ENCODE measurements around the gene COL3A1.

Gene COL3A1

GRCh38 chr2:188973641-188974040 lies 532 bp upstream of the COL3A1 start:
- 0 out of 2 replicates have a peak, but pooled peaks cover 3% of the 10 kb centered on the region for H3K27me3 ChIP-seq (ENCODE audit: low read length)
- no peak overlapping the region for H3K4me2 ChIP-seq (ENCODE audit: low read depth, low read length, poor library complexity, severe bottlenecking)
- no peaks in the 10 kb centered on the region for H3K9me3 ChIP-seq (ENCODE audit: insufficient read depth, low read length)
- no peak overlapping the region for H2AFZ ChIP-seq (ENCODE audit: low read depth, low read length, severe bottlenecking)
- no peaks in the 10 kb centered on the region for H3K9me2 ChIP-seq (replicated peaks; ENCODE audit: insufficient read depth, low read length)
- no peaks in the 10 kb centered on the region for H3K36me3 ChIP-seq (ENCODE audit: low read length)
- H4K20me1 ChIP-seq (ENCODE audit: low read depth, low read length): no peaks in the 10 kb centered on the region
- H3K9ac ChIP-seq (ENCODE audit: low read length): no peak overlapping the region
- H3K79me2 ChIP-seq (ENCODE audit: insufficient read depth, low read length): no peaks in the 10 kb centered on the region
- no peak overlapping the region for H3K4me3 ChIP-seq (ENCODE audit: insufficient read depth, low read length, poor library complexity, severe bottlenecking)
- no peaks in the 10 kb centered on the region for H3F3A ChIP-seq (ENCODE audit: insufficient read depth)
- TF ChIP-seq EZH2phosphoT487 (conservative IDR thresholded peaks at IDR 0.05; ENCODE audit: low read length): no peak
- TF ChIP-seq, protein P1, sequence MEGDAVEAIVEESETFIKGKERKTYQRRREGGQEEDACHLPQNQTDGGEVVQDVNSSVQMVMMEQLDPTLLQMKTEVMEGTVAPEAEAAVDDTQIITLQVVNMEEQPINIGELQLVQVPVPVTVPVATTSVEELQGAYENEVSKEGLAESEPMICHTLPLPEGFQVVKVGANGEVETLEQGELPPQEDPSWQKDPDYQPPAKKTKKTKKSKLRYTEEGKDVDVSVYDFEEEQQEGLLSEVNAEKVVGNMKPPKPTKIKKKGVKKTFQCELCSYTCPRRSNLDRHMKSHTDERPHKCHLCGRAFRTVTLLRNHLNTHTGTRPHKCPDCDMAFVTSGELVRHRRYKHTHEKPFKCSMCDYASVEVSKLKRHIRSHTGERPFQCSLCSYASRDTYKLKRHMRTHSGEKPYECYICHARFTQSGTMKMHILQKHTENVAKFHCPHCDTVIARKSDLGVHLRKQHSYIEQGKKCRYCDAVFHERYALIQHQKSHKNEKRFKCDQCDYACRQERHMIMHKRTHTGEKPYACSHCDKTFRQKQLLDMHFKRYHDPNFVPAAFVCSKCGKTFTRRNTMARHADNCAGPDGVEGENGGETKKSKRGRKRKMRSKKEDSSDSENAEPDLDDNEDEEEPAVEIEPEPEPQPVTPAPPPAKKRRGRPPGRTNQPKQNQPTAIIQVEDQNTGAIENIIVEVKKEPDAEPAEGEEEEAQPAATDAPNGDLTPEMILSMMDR (IDR thresholded peaks at IDR 0.05; ENCODE audit: insufficient read depth, low read length, poor library complexity, severe bottlenecking): no peak
- no peak overlapping the region for H3K27ac ChIP-seq (ENCODE audit: low read depth, low read length)

GRCh38 chr2:188975497-188976102 lies 1.4 kb downstream of the COL3A1 start:
- no peaks in the 10 kb centered on the region for H3K79me2 ChIP-seq (ENCODE audit: insufficient read depth, low read length)
- no peak overlapping the region for H2AFZ ChIP-seq (ENCODE audit: low read depth, low read length, severe bottlenecking)
- no peak overlapping the region for H3K4me3 ChIP-seq (ENCODE audit: insufficient read depth, low read length, poor library complexity, severe bottlenecking)

DNA sequence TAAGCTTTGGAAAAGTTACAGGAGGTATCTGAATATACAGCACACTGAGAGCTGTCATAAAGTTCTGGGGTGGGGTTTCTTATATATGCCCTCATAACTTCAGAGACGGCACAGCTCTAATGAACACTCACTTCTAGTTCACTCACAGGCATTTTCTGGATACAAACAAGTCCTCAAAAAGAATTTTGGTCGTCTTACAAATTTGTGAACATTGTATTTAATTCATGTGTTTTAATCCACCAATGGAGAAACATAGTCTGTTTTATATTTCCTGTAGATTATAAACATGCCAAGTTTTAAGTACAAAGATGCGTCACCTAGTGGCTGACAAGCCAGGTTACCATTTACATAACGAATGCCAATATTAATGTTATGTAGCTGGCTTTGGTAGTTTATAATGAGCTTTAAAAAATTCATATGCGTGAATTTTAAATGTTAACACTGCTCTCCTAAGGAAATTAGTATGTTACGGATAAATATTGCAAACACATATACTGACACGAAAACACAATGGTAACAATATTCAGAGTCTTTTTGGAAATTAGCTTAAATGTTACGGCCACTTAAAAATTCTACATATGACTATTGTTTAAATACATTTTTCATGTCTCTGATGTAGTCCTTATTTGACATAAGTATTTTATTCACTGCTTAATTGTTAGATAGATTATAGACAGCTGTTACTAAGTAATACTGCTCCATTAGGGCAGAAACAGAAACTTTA lies 2.5 kb downstream of the COL3A1 start:
- Histone ChIP-seq H3K27me3 (ENCODE audit: low read length) (no peaks in the 10 kb centered on the region), H3K79me2 (ENCODE audit: insufficient read depth, low read length) (no peaks in the 10 kb centered on the region), H3K9ac (ENCODE audit: low read length) (no peak overlapping the region), H3K9me3 (ENCODE audit: insufficient read depth, low read length) (no peaks in the 10 kb centered on the region), H3F3A (ENCODE audit: insufficient read depth) (no peaks in the 10 kb centered on the region), H3K4me2 (ENCODE audit: low read depth, low read length, poor library complexity, severe bottlenecking) (no peak overlapping the region), H3K27ac (ENCODE audit: low read depth, low read length) (no peak overlapping the region), H3K4me3 (ENCODE audit: insufficient read depth, low read length, poor library complexity, severe bottlenecking) (no peak overlapping the region), H3K36me3 (ENCODE audit: low read length) (no peaks in the 10 kb centered on the region), H4K20me1 (ENCODE audit: low read depth, low read length) (no peaks in the 10 kb centered on the region; the same call in 1 of the 2 replicates), H2AFZ (ENCODE audit: low read depth, low read length, severe bottlenecking) (no peak overlapping the region), H3K9me2 (replicated peaks; ENCODE audit: insufficient read depth, low read length) (no peaks in the 10 kb centered on the region)
- TF ChIP-seq, protein P1 (IDR thresholded peaks at IDR 0.05; ENCODE audit: insufficient read depth, low read length, poor library complexity, severe bottlenecking): peak; percentile 43
- TF ChIP-seq EZH2phosphoT487 (conservative IDR thresholded peaks at IDR 0.05; ENCODE audit: low read length): no peak

More at GRCh38 chr2:188975497-188976102, 1.4 kb downstream of the COL3A1 start:
- no peaks in the 10 kb centered on the region for H3F3A ChIP-seq (ENCODE audit: insufficient read depth)
- H3K36me3 ChIP-seq (ENCODE audit: low read length): no peaks in the 10 kb centered on the region
- no peak overlapping the region for H3K4me2 ChIP-seq (ENCODE audit: low read depth, low read length, poor library complexity, severe bottlenecking)
- no peak overlapping the region for H3K9ac ChIP-seq (ENCODE audit: low read length)
- H4K20me1 ChIP-seq (ENCODE audit: low read depth, low read length): no peaks in the 10 kb centered on the region
- no peak overlapping the region for H3K27ac ChIP-seq (ENCODE audit: low read depth, low read length)
- H3K27me3 ChIP-seq (ENCODE audit: low read length): 0 out of 2 replicates have a peak, but pooled peaks cover 3% of the 10 kb centered on the region
- TF ChIP-seq EZH2phosphoT487 (conservative IDR thresholded peaks at IDR 0.05; ENCODE audit: low read length): no peak
- TF ChIP-seq, protein P1 (IDR thresholded peaks at IDR 0.05; ENCODE audit: insufficient read depth, low read length, poor library complexity, severe bottlenecking): no peak
- no peaks in the 10 kb centered on the region for H3K9me3 ChIP-seq (ENCODE audit: insufficient read depth, low read length)
- H3K9me2 ChIP-seq (replicated peaks; ENCODE audit: insufficient read depth, low read length): no peaks in the 10 kb centered on the region

All from SU-DHL-6 (cell line).